Measurements from ENCODE around the gene TMEM179B. TPM values are rescaled to one million over a fixed set of nuclear protein-coding genes. Genes with fewer than 3 reads are reported as not detected.

TMEM179B gene
- total RNA-seq, 1 donor from 2014 or later: 28.2 TPM

GRCh38 chr11:62791501-62792201 is 4.4 kb downstream of the TMEM179B start, which contains the start of gene TMEM223:
TMEM223 (minus strand) TSS chr11:62792006; CDS start chr11:62791994, 12 bp downstream.
- Mint-ChIP-seq H3K4me1 (ENCODE audit: low read depth, unreplicated experiment) (peaks cover 7% of the 10 kb centered on the region), H3K36me3 (ENCODE audit: unreplicated experiment) (no peaks in the 10 kb centered on the region), H3K27me3 (ENCODE audit: unreplicated experiment) (peaks cover 2% of the 10 kb centered on the region), H3K9me3 (ENCODE audit: unreplicated experiment) (peaks cover 7% of the 10 kb centered on the region), H3K27ac (ENCODE audit: unreplicated experiment) (peak within 1 kb of the TSS; percentile 84), H3K4me3 (ENCODE audit: unreplicated experiment) (peak within 1 kb of the TSS; percentile 87)
- DNase-seq: peak; percentile 93
- peak; percentile 34 for TF ChIP-seq CTCF (IDR thresholded peaks at IDR 0.05; ENCODE audit: partially characterized antibody, unreplicated experiment)

GRCh38 chr11:62792202-62792575 is 5.0 kb downstream of the TMEM179B start:
- no peak for DNase-seq
- Mint-ChIP-seq H3K27me3 (ENCODE audit: unreplicated experiment) (peaks cover 2% of the 10 kb centered on the region), H3K4me3 (ENCODE audit: unreplicated experiment) (peak overlapping the region; percentile 87), H3K9me3 (ENCODE audit: unreplicated experiment) (peaks cover 6% of the 10 kb centered on the region), H3K4me1 (ENCODE audit: low read depth, unreplicated experiment) (peaks cover 7% of the 10 kb centered on the region), H3K27ac (ENCODE audit: unreplicated experiment) (peak overlapping the region; percentile 83), H3K36me3 (ENCODE audit: unreplicated experiment) (no peaks in the 10 kb centered on the region)
- TF ChIP-seq CTCF (IDR thresholded peaks at IDR 0.05; ENCODE audit: partially characterized antibody, unreplicated experiment): no peak

- H3K4me3 Mint-ChIP-seq (ENCODE audit: unreplicated experiment): no peak overlapping the region
- no peak for DNase-seq
- TF ChIP-seq CTCF (IDR thresholded peaks at IDR 0.05; ENCODE audit: partially characterized antibody, unreplicated experiment): no peak
- H3K9me3 Mint-ChIP-seq (ENCODE audit: unreplicated experiment): peaks cover 4% of the 10 kb centered on the region
- no peak overlapping the region for H3K27ac Mint-ChIP-seq (ENCODE audit: unreplicated experiment)
- H3K36me3 Mint-ChIP-seq (ENCODE audit: unreplicated experiment): no peaks in the 10 kb centered on the region
- peaks cover 5% of the 10 kb centered on the region for H3K4me1 Mint-ChIP-seq (ENCODE audit: low read depth, unreplicated experiment)
- H3K27me3 Mint-ChIP-seq (ENCODE audit: unreplicated experiment): peaks cover 2% of the 10 kb centered on the region
Measured at GRCh38 chr11:62794201-62794775, 7.1 kb downstream of the TMEM179B start.

GRCh38 chr11:62796281-62796680 is 9.1 kb downstream of the TMEM179B start:
- no peak overlapping the region for H3K4me3 Mint-ChIP-seq (ENCODE audit: unreplicated experiment)
- H3K27ac Mint-ChIP-seq (ENCODE audit: unreplicated experiment): no peak overlapping the region
- no peaks in the 10 kb centered on the region for H3K36me3 Mint-ChIP-seq (ENCODE audit: unreplicated experiment)
- peaks cover 3% of the 10 kb centered on the region for H3K4me1 Mint-ChIP-seq (ENCODE audit: low read depth, unreplicated experiment)
- no peak for DNase-seq
- peaks cover 2% of the 10 kb centered on the region for H3K27me3 Mint-ChIP-seq (ENCODE audit: unreplicated experiment)
- no peak for TF ChIP-seq CTCF (IDR thresholded peaks at IDR 0.05; ENCODE audit: partially characterized antibody, unreplicated experiment)
- peaks cover 4% of the 10 kb centered on the region for H3K9me3 Mint-ChIP-seq (ENCODE audit: unreplicated experiment)

- peaks cover under 1% of the 10 kb centered on the region for H3K9me3 Mint-ChIP-seq (ENCODE audit: unreplicated experiment)
- DNase-seq: no peak
- H3K27me3 Mint-ChIP-seq (ENCODE audit: unreplicated experiment): peaks cover 2% of the 10 kb centered on the region
- peaks cover 7% of the 10 kb centered on the region for H3K4me1 Mint-ChIP-seq (ENCODE audit: low read depth, unreplicated experiment)
- H3K36me3 Mint-ChIP-seq (ENCODE audit: unreplicated experiment): no peaks in the 10 kb centered on the region
- H3K27ac Mint-ChIP-seq (ENCODE audit: unreplicated experiment): no peak overlapping the region
- TF ChIP-seq CTCF (IDR thresholded peaks at IDR 0.05; ENCODE audit: partially characterized antibody, unreplicated experiment): no peak
- H3K4me3 Mint-ChIP-seq (ENCODE audit: unreplicated experiment): no peak overlapping the region
Measured at GRCh38 chr11:62799486-62799885, 12.3 kb downstream of the TMEM179B start.

Measured in glutamatergic neuron (in vitro differentiated cells).